IPS-20b (cell line): ENCODE results near the gene IFT57.

Experiments used
- H3K27ac ChIP-seq: one replicate; pipeline ENCODE4 v1.5.1; 2013; ENCODE audit warnings: low read length
- H3K27me3 ChIP-seq: 2 replicates; pipeline ENCODE4 v1.6.1; 2013; ENCODE audit warnings: mild to moderate bottlenecking, low read length, inconsistent platforms; ENCODE audit not compliant: insufficient read depth
- H3K36me3 ChIP-seq: 2 replicates; pipeline ENCODE4 v1.6.1; 2013; ENCODE audit warnings: low read depth, mild to moderate bottlenecking, inconsistent platforms, low read length, moderate library complexity; ENCODE audit not compliant: insufficient read depth
- H3K4me1 ChIP-seq: 2 replicates; pipeline ENCODE4 v1.6.1; 2013; ENCODE audit warnings: mild to moderate bottlenecking, control low read depth, inconsistent platforms, low read length, moderate library complexity; ENCODE audit not compliant: insufficient read depth
- H3K4me3 ChIP-seq: 2 replicates; pipeline ENCODE4 v1.5.1; 2013; ENCODE audit warnings: mild to moderate bottlenecking, low read length, inconsistent platforms
- H3K9ac ChIP-seq: 2 replicates; pipeline ENCODE4 v1.6.1; 2013; ENCODE audit warnings: low read depth, mild to moderate bottlenecking, inconsistent platforms, low read length, moderate library complexity
- H3K9me3 ChIP-seq: 2 replicates; pipeline ENCODE4 v1.6.1; 2013; ENCODE audit warnings: mild to moderate bottlenecking, low read depth, low read length, inconsistent platforms; ENCODE audit not compliant: insufficient read depth

Gene IFT57

DNA sequence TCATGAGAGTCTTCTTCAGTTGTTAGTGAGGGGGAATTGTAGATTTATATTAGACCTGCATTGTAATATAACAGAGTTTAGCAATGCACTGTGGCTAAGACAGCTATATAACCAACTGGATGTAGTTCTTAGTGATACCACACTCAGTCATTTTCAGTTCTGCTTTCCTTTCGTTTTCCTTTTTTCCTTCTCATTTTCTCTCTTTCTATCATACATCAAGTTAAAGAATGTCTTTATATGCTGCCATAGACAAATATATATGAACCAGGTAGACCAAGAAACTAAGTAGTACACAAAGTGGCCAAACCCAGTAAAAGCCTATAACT is 87.7 kb downstream of the IFT57 start:
- Histone ChIP-seq H3K9ac (no peak overlapping the region), H3K36me3 (no peaks in the 10 kb centered on the region), H3K4me1 (0 out of 2 replicates have a peak, but pooled peaks cover 3% of the 10 kb centered on the region), H3K4me3 (no peak overlapping the region), H3K27ac (no peak overlapping the region), H3K9me3 (no peaks in the 10 kb centered on the region), H3K27me3 (no peaks in the 10 kb centered on the region)

DNA sequence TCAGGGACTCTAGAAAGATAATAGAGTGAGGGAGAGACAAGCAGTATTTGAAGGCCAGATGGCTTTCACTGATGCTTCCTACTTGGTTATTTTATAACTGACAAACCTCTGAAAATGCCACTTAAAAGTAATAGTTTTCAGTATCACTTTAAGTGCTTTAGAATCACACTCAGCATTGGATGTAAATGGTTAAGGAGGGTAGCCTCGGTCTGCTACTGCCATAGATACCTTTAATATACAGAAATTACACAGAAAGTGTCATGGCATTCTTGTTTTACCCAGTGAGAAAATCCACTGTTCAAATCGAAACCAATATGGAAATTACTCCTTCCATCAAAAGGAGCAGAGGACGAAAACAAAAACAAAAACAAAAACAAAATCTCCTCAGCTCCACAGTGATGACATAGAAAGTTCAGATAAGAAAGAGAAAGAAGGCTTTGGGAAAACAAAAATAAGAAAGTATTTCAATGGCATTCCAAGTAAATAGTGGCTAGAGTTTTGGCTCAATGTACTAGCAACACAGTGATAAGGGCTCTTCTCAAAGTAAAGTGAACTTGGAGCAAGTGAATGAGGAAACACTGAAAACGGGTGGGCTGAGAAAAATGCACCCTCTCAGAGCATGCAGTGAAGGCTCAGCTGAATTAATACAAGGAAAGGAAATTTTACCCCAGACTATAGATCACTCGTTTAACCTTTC is 88.2 kb downstream of the IFT57 start:
- Histone ChIP-seq H3K9ac (no peak overlapping the region), H3K4me1 (0 out of 2 replicates have a peak, but pooled peaks cover 3% of the 10 kb centered on the region), H3K36me3 (no peaks in the 10 kb centered on the region), H3K27ac (no peak overlapping the region), H3K9me3 (no peaks in the 10 kb centered on the region), H3K4me3 (no peak overlapping the region), H3K27me3 (no peaks in the 10 kb centered on the region)

DNA sequence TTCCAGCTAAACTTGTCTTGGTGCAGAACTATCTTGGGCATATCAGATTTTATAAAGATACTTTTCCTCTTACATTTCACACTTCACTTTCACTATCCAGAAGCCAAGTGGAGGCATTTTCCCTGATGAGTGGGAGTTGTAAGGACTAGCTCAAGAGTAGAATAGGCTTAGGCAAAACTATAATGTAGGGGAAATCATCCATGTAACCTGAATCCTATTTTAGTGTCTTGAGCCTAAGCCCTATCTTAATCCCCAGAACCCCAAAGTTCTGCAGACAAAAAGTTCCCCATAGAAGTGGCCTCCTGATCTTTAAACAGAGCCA is 89.2 kb downstream of the IFT57 start:
- H3K9ac ChIP-seq: no peak overlapping the region
- no peaks in the 10 kb centered on the region for H3K27me3 ChIP-seq
- 0 out of 2 replicates have a peak, but pooled peaks cover 3% of the 10 kb centered on the region for H3K4me1 ChIP-seq
- H3K27ac ChIP-seq: no peak overlapping the region
- H3K4me3 ChIP-seq: no peak overlapping the region
- no peaks in the 10 kb centered on the region for H3K9me3 ChIP-seq
- H3K36me3 ChIP-seq: no peaks in the 10 kb centered on the region

DNA sequence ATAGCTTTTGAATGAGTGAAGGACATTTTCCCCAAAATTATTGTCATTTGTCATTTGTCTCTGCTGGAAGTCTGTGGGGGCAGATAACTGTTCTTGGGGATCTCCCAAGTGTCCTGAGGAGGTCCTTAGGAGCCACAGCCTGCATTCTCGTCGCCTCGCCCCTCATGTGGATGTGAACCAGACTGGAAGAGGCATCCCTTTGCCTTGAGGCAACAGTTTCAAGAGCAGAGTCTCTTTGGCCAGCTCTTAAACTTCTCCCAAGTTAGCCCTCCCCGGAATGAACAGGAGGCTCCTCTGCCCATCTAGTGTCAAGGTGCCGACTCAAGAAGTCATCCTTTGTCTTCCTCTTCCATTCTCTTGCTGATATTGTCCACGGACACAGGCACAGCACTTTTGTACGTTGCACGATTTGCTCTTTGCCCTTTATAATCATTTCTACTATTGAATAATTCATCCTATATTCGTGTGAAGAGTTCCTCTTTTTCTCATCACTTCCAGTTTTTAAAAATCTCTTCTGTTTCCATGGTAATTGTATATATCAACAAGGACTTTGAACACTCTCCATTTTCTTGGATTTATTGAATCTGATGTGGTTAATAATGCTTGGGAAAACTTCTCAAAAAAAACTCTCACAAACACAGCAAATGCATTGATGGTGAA is 90.6 kb downstream of the IFT57 start:
- no peaks in the 10 kb centered on the region for H3K36me3 ChIP-seq
- no peaks in the 10 kb centered on the region for H3K4me1 ChIP-seq
- H3K27me3 ChIP-seq: no peaks in the 10 kb centered on the region
- H3K9me3 ChIP-seq: no peaks in the 10 kb centered on the region
- H3K9ac ChIP-seq: no peak overlapping the region
- no peak overlapping the region for H3K27ac ChIP-seq
- no peak overlapping the region for H3K4me3 ChIP-seq

DNA sequence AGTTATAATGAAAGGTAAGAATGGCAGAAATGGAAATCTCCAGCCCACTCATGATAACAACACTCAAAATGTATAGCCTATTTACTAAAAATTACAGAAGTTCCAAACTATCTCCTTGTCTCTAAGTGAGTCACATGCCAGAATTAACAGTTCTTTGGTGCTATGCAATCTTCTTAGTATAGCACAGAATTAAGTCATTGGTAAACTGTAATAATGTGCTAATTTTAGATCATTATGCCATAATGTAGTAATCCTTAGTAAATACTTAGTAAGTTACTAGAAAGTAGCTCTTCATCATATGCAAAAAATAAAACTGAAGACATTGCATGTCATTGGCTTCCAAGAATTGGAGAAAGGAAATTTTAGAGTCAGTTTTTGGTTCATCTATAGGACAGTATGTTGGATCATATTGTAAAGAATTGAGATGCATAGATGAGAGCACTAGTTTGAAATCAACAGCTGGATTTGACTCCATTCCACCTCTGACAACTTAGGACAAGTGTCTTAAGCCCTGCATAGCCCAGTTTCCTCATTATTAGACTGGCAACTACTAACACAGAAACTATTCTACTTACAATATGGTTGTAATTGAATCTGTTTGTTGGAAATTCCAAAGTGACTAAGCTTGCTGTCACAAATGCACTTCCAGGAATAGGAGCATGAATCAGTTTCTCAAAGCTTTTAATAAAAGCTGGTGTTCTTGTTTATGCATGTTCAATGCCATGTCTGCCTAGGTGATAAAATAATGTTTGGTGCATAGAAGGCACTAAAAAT is 91.3 kb downstream of the IFT57 start:
- Histone ChIP-seq H3K9ac (no peak overlapping the region), H3K9me3 (no peaks in the 10 kb centered on the region), H3K27me3 (no peaks in the 10 kb centered on the region), H3K36me3 (no peaks in the 10 kb centered on the region), H3K27ac (no peak overlapping the region), H3K4me1 (no peaks in the 10 kb centered on the region), H3K4me3 (no peak overlapping the region)

DNA sequence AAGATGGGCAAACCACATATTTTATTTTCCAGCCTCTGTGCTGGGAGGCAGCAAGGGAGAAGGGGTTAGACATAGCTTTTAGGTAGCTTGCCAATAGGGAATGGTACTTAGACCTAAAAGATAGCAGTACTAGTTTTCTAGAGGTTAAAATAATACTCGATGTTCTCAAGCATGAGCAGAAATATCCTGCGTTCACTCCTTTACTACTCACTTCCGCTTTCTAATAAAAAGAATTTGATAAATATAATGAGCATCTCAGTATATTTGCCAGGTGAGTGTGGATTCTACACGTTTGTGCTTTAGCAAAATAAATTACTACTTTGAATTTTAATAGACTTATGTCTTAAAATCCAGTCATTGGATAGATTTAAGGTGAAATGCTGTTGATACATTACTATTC is 92.0 kb downstream of the IFT57 start:
- Histone ChIP-seq H3K27ac (no peak overlapping the region), H3K4me1 (no peaks in the 10 kb centered on the region)

DNA sequence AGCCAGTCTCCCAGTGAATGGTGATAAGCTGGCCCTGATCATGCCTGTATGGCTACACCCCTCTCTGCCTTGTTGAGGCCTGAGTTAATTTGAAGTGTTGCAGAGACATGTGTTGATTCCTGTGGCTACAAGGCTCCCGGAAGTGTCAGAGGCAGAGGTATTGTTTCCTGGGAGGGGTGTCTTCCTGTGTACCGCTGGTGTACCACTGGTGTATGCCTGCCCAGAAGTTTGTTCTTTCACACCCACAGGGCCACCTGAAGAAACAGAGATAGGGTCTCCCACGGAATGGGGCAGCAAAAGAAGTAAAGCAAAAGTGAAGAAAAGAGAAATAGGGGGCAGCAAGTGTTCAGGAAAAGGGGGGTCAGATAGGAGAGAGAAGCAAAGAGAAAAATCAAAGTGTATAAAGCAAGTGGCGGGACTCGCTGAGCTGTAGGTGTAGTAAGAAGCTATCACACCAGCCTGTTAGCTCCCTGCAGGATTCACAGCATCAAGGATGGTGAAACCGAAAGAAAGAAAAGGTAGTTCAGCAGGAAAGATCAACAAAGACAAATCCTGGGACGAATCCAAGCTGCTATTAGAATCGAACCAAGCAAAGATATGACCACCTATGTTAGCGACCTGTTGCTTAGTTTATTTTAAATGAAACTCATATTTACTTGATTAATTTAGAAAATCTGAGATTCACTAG is 94.8 kb downstream of the IFT57 start:
- H3K36me3 ChIP-seq: no peaks in the 10 kb centered on the region
- H3K4me1 ChIP-seq: peaks cover 4% of the 10 kb centered on the region; the same call in 1 of the 2 replicates
- no peak overlapping the region for H3K4me3 ChIP-seq
- no peak overlapping the region for H3K27ac ChIP-seq
- no peaks in the 10 kb centered on the region for H3K9me3 ChIP-seq
- no peaks in the 10 kb centered on the region for H3K27me3 ChIP-seq
- no peak overlapping the region for H3K9ac ChIP-seq

More for the DNA sequence above, 92.0 kb downstream of the IFT57 start:
- Histone ChIP-seq H3K9ac (no peak overlapping the region), H3K9me3 (no peaks in the 10 kb centered on the region), H3K36me3 (no peaks in the 10 kb centered on the region), H3K4me3 (no peak overlapping the region), H3K27me3 (no peaks in the 10 kb centered on the region)

DNA sequence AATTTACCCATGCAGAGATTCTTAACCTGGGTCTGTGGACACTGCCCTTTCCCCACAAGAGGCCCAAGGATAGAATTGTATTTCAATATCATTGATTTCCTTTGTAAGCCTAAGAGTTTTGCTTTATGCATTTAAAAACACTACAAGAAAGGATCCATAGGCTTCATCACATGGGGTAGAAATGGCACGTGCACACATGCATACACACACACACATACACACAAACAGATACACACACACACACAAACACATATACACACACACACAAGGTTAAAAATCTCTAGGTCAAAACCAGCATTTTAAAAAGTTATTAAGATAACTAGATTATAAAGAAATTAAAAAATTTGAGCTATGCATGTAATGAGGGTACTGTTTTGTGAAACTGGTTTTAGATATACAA is 95.9 kb downstream of the IFT57 start:
- Histone ChIP-seq H3K27me3 (no peaks in the 10 kb centered on the region), H3K4me1 (peaks cover 4% of the 10 kb centered on the region; the same call in 1 of the 2 replicates), H3K36me3 (no peaks in the 10 kb centered on the region), H3K4me3 (no peak overlapping the region), H3K9me3 (no peaks in the 10 kb centered on the region), H3K27ac (no peak overlapping the region), H3K9ac (no peak overlapping the region)

DNA sequence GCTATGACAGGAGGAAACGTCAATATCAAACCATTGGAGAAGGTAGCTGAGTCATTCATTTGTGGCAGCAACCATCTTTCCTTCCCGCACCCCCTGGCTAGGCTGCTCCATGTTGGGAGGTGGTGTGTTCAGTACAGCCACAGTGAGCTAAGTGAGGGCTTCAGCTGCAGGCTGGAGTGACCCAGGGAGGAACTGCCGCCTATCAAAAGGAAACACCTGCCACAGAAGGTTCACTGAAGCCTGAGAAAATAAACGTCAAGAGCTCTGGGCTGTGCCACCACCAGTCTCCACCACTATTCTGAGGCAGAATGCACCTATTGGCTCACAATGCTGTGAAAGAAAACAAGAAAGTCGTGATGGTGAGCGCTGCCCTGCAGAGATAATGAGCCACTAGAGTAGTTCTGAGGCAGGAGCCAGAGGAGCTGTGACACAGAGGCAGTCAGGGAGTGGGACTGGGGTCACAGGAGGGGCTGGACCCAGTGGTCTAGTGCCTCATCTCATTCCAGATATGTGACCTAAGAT is 96.6 kb downstream of the IFT57 start:
- Histone ChIP-seq H3K27me3 (no peaks in the 10 kb centered on the region), H3K4me3 (no peak overlapping the region), H3K9me3 (no peaks in the 10 kb centered on the region), H3K4me1 (peaks cover 4% of the 10 kb centered on the region; the same call in 1 of the 2 replicates), H3K9ac (no peak overlapping the region), H3K27ac (no peak overlapping the region), H3K36me3 (no peaks in the 10 kb centered on the region)

DNA sequence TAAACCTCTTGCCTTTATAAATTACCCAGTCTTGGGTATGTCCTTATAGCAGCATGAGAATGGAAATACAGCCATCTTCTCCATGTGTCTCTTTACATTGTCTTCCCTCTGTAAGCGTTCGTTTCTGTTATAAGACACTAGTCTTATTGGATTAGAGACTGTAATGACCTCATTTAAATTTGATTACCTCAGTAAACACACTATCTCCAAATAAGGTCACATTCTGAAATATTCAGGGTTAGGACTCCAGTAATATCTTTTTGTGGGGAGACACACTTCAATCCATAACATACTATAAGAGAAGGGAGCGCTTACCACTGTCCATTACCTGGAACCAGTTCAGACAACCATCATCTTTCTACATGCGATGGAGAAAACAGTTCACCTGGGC is 97.1 kb downstream of the IFT57 start:
- H3K4me3 ChIP-seq: no peak overlapping the region
- H3K27me3 ChIP-seq: no peaks in the 10 kb centered on the region
- no peaks in the 10 kb centered on the region for H3K9me3 ChIP-seq
- no peak overlapping the region for H3K9ac ChIP-seq
- no peaks in the 10 kb centered on the region for H3K36me3 ChIP-seq
- no peak overlapping the region for H3K27ac ChIP-seq
- peaks cover 4% of the 10 kb centered on the region; the same call in 1 of the 2 replicates for H3K4me1 ChIP-seq

DNA sequence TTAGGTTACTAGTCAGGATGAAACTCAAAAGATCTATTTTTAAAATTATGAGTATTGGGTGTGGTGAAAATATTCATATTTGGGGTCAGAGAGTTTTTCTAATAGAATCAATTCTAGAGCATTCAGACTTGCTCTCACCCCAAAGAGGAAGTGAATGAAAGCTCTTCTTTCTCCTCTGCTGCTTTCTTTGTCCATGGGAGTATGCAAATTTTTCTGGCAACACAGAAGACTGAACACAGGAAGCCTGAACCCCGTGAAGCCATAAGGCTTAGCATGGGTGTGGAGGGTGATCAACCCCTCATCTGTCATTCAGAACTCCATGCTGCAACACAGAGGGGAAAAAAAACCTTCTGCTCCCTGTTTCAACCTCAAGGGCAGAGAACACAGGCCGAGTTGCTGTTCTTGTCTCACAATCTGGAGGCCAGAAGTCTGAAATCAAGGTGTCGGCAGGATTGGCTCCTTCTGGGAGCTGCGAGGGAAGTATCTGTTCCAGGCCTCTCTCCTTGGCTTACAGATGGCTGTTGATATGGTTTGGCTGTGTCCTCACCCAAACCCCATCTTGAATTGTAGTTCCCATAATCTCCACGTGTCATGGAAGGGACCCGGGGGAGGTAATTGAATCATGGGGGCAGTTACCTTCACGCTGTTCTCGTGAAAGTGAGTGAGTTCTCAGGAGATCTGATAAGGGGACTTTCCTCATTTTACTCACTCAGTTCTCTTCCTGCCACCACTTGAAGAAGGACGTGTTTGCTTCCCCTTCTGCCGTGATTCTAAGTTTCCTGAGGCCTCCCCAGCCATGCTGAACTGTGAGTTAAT is 97.7 kb downstream of the IFT57 start:
- no peaks in the 10 kb centered on the region for H3K9me3 ChIP-seq
- H3K9ac ChIP-seq: no peak overlapping the region
- no peak overlapping the region for H3K4me3 ChIP-seq
- H3K4me1 ChIP-seq: peaks cover 4% of the 10 kb centered on the region; the same call in 1 of the 2 replicates
- H3K27me3 ChIP-seq: no peaks in the 10 kb centered on the region
- H3K36me3 ChIP-seq: no peaks in the 10 kb centered on the region
- H3K27ac ChIP-seq: no peak overlapping the region
